SK-N-SH (cell line): ENCODE measurements around the gene TMEM26.

Experiments
- ELF1 ChIP-seq: IDR thresholded peaks from 2 replicates; pipeline ENCODE4 v1.4.0; 2012
- EZH2phosphoT487 ChIP-seq: fragments of 200-600 bp; sonication (generic); IDR thresholded peaks from 2 replicates; pipeline ENCODE4 v1.6.1; 2017; ENCODE audit warnings: low read depth, mixed run types, mild to moderate bottlenecking, antibody characterized with exemption, moderate library complexity, borderline replicate concordance
- MXI1 ChIP-seq: IDR thresholded peaks from 2 replicates; pipeline ENCODE4 v1.6.1; 2012; ENCODE audit warnings: mild to moderate bottlenecking, low read depth, low read length, improper control_type of control experiment
- NRF1 ChIP-seq: IDR thresholded peaks from 2 replicates; pipeline ENCODE4 v1.6.1; 2012; ENCODE audit warnings: low read depth, mild to moderate bottlenecking, low read length
- RAD21 ChIP-seq: IDR thresholded peaks from 2 replicates; pipeline ENCODE4 v1.6.1; 2012; ENCODE audit warnings: mild to moderate bottlenecking, low read length
- REST ChIP-seq: IDR thresholded peaks from 2 replicates; pipeline ENCODE4 v1.6.1; 2012; ENCODE audit warnings: mild to moderate bottlenecking, low read depth, low read length, moderate library complexity
- SIN3A ChIP-seq: IDR thresholded peaks from 2 replicates; pipeline ENCODE4 v1.6.1; 2012; ENCODE audit warnings: low read depth, mild to moderate bottlenecking, low read length, moderate library complexity, borderline replicate concordance
- TAF1 ChIP-seq: IDR thresholded peaks from 2 replicates; pipeline ENCODE4 v1.6.1; 2012; ENCODE audit warnings: low read depth, mild to moderate bottlenecking, low read length, moderate library complexity, borderline replicate concordance
- YY1 ChIP-seq: IDR thresholded peaks from 2 replicates; pipeline ENCODE4 v1.4.0; 2012; ENCODE audit warnings: low read depth, mild to moderate bottlenecking
- TF ChIP-seq, protein P1 (sequence below): fragments of 200-600 bp; sonication (generic); IDR thresholded peaks from 2 replicates; pipeline ENCODE4 v1.6.1; 2017; ENCODE audit warnings: antibody characterized with exemption, mild to moderate bottlenecking, moderate library complexity
- TF ChIP-seq, protein P2 (sequence below): IDR thresholded peaks from 2 replicates; pipeline ENCODE4; 2012

GRCh38 chr10:61363006-61363405 is 90.2 kb downstream of the TMEM26 start:
- no peak for TF ChIP-seq MXI1
- no peak for TF ChIP-seq REST
- no peak for TF ChIP-seq ELF1
- TF ChIP-seq, protein P1, sequence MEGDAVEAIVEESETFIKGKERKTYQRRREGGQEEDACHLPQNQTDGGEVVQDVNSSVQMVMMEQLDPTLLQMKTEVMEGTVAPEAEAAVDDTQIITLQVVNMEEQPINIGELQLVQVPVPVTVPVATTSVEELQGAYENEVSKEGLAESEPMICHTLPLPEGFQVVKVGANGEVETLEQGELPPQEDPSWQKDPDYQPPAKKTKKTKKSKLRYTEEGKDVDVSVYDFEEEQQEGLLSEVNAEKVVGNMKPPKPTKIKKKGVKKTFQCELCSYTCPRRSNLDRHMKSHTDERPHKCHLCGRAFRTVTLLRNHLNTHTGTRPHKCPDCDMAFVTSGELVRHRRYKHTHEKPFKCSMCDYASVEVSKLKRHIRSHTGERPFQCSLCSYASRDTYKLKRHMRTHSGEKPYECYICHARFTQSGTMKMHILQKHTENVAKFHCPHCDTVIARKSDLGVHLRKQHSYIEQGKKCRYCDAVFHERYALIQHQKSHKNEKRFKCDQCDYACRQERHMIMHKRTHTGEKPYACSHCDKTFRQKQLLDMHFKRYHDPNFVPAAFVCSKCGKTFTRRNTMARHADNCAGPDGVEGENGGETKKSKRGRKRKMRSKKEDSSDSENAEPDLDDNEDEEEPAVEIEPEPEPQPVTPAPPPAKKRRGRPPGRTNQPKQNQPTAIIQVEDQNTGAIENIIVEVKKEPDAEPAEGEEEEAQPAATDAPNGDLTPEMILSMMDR: no peak
- TF ChIP-seq TAF1: no peak
- TF ChIP-seq RAD21: no peak
- TF ChIP-seq YY1: no peak
- TF ChIP-seq NRF1: no peak
- no peak for TF ChIP-seq EZH2phosphoT487
- TF ChIP-seq, protein P2, sequence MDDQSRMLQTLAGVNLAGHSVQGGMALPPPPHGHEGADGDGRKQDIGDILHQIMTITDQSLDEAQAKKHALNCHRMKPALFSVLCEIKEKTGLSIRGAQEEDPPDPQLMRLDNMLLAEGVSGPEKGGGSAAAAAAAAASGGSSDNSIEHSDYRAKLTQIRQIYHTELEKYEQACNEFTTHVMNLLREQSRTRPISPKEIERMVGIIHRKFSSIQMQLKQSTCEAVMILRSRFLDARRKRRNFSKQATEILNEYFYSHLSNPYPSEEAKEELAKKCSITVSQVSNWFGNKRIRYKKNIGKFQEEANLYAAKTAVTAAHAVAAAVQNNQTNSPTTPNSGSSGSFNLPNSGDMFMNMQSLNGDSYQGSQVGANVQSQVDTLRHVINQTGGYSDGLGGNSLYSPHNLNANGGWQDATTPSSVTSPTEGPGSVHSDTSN: no peak
- no peak for TF ChIP-seq SIN3A
